Right ventricle myocardium superior (tissue), 1 donor: ENCODE measurements around the gene MAPKBP1. TPM values are rescaled to one million over a fixed set of nuclear protein-coding genes. Genes with fewer than 3 reads are reported as not detected.

ENCODE experiments used
- ATAC-seq: fragments of 200-7000 bp; cut with Tn5 transposase; one replicate; pipeline ENCODE4 v1.9.1; 2020; ENCODE audit warnings: mild to moderate bottlenecking; ENCODE audit not compliant: poor library complexity
- DNase-seq: peaks from one replicate; pipeline ENCODE4 v3.0.0-alpha.2; 2020
- intact Hi-C: fragments of 100-400 bp; cut with DNase I; formaldehyde crosslinking; loops from one replicate; pipeline ENCODE4 v1.11.2; 2022
- microRNA-seq: library from miRNA; unstranded; fragments of <30 nt; microRNA quantifications from one replicate; pipeline ENCODE4 v1.2.0, GENCODE V29; 2020
- total RNA-seq: library from RNA; stranded (reverse); fragmentation: NEBNext Ultra II Directional; extraction: Animal tissue kit (Norgen Biotek cat#: 25700); gene quantifications from one replicate; pipeline ENCODE4 v1.2.1, GENCODE V29; 2021
- donor health status: DM: no; HTN: yes; CAD: no; lungs with severe emphysema.

Gene MAPKBP1
- total RNA-seq, 1 donor from 2014 or later, result 15.1 TPM

DNA sequence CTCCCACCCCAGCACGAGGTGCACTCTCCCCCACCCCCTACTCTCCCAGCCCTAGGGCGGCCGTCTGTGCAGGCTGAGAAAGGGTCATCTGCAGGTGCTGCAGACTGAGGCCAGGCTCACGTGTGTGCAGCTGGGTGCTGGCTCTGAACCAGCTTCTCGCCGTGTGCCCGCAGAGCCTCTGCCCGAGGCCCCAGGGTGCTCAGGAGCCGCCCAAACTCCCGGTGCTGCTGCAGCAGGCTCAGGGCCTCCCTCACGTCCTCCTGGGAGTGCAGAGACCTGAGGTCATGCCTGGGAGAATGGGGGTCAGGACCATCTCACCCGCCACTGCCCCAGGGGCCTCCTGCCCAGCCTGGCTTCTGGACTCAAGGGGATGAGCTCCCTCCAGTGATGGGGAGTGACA lies 102.4 kb downstream of the MAPKBP1 start:
- ATAC-seq, result no peak
- intact Hi-C loops, result no loop called here
- no peak for DNase-seq

Small RNAs within 50 kb of the gene (microRNA-seq; reads per million reads assigned to microRNA genes)
- not detected for gene MIR4310

Other genes with a start within 250 kb of the MAPKBP1 start
- 26.4 TPM for gene RPAP1, start 230.2 kb upstream of the MAPKBP1 start, total RNA-seq
- 4.3 TPM for gene TYRO3, start 215.3 kb upstream of the MAPKBP1 start, total RNA-seq
- 25.0 TPM for gene MGA, start 114.1 kb upstream of the MAPKBP1 start, total RNA-seq
- gene JMJD7, start 53.6 kb downstream of the MAPKBP1 start, total RNA-seq, result 14.3 TPM
- 3.6 TPM for gene PLA2G4B, start 64.4 kb downstream of the MAPKBP1 start, total RNA-seq
- gene SPTBN5, start 119.6 kb downstream of the MAPKBP1 start, total RNA-seq, result 3.4 TPM
- 47.2 TPM for gene EHD4, start 198.1 kb downstream of the MAPKBP1 start, total RNA-seq
- not detected for gene PLA2G4E, start 246.6 kb downstream of the MAPKBP1 start, total RNA-seq